GM20000 (cell line): Measurements from ENCODE around the gene C1orf146.

Source experiments
- DNase-seq: peaks from one replicate; pipeline ENCODE4 v3.0.0; 2012; ENCODE audit warnings: low spot score
- TF ChIP-seq, protein P1 (sequence below): IDR thresholded peaks from 2 replicates; pipeline ENCODE4 v1.5.1; 2012; ENCODE audit warnings: mild to moderate bottlenecking, control low read depth; ENCODE audit errors: extremely low read depth, missing control alignments

C1orf146 gene

GRCh38 chr1:92192246-92192645 lies 25.5 kb upstream of the C1orf146 start:
- TF ChIP-seq, protein P1, sequence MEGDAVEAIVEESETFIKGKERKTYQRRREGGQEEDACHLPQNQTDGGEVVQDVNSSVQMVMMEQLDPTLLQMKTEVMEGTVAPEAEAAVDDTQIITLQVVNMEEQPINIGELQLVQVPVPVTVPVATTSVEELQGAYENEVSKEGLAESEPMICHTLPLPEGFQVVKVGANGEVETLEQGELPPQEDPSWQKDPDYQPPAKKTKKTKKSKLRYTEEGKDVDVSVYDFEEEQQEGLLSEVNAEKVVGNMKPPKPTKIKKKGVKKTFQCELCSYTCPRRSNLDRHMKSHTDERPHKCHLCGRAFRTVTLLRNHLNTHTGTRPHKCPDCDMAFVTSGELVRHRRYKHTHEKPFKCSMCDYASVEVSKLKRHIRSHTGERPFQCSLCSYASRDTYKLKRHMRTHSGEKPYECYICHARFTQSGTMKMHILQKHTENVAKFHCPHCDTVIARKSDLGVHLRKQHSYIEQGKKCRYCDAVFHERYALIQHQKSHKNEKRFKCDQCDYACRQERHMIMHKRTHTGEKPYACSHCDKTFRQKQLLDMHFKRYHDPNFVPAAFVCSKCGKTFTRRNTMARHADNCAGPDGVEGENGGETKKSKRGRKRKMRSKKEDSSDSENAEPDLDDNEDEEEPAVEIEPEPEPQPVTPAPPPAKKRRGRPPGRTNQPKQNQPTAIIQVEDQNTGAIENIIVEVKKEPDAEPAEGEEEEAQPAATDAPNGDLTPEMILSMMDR = no peak
- DNase-seq = no peak

DNA sequence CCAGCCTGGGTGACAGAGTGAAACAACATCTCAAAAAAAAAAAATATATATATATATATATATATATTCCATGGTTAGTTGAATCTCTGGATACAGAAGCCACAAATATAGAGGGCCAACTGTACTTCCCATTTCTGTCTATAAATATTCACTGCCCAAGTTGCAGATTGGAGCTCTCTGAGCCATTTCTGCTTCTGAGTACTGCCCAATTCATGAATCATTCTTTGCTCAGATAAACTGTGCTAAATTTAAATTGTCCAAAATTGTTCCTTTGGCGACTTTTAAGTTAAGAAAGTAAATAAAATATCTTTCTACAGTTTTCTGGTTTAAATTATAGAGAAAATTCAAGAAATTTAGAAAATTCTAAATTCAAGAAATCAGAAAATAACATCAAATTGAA lies 23.2 kb upstream of the C1orf146 start:
- TF ChIP-seq, protein P1 = no peak
- no peak for DNase-seq

- TF ChIP-seq, protein P1 = no peak
Measured at GRCh38 chr1:92201973-92202372, 15.7 kb upstream of the C1orf146 start.

GRCh38 chr1:92203105-92203504 lies 14.6 kb upstream of the C1orf146 start:
- no peak for DNase-seq

More at GRCh38 chr1:92201973-92202372, 15.7 kb upstream of the C1orf146 start:
- no peak for DNase-seq

DNA sequence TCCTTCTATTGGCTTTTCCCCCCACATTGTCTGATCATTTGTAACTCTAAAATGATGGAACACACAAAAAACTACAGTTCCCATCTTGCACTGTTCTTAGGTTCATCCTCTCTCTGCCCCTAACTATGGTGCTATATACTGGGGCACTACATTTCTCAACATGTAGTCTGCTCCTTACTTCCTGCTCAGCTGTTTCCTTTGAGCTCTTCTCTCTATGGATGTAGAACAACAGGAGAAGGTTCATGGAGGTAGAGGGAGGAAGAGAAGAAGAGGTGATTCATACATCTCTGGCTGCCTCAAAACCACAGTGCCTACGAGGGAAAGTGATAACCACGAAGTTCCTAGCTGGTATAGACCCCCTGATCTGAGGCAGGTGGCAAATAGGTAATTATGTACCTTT lies 7.0 kb upstream of the C1orf146 start:
- DNase-seq = no peak
- TF ChIP-seq, protein P1 = no peak

More at GRCh38 chr1:92203105-92203504, 14.6 kb upstream of the C1orf146 start:
- TF ChIP-seq, protein P1 = no peak

DNA sequence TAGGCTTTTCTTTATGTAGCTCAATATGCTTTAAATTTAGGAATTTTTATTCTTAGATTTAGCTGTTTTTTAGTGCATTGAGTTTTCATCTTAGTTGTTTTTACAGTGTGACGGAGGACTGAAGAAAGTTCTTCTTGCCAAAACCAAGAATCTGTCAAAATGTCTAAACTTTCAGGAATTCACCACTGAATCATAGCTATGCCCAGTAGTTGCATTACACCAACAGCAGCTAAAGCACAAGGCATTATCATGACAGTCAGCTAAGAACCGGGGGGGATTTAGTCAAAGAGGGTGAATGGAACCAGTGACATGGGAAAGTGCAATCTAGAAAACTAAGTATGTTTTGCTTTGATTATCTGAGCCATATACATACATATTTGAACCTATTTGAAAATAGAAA lies 6.5 kb upstream of the C1orf146 start:
- no peak for DNase-seq
- TF ChIP-seq, protein P1 = no peak

DNA sequence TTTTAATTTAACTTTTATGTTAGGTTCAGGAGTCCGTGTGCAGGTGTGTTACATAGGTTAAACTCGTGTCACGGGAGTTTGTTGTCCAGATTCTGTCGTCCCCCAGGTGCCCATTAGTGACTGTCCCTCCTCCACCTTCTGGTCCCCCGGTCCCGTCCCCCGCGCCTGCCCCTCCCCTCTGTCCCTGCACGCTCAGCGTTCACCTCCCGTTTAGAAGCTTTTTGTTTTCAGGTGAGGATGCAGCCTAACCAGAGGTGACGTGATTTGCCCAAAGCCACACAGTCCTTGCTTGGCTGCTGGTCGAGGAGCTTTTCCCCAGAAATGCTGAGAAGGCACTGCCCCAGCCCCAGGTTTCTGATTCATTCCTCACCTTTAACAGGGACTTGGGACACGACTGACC lies 844 bp downstream of the C1orf146 start:
- TF ChIP-seq, protein P1 = no peak
- DNase-seq = no peak
